Testis (tissue), 2 donors: ENCODE results near the gene SLC16A11.

Experiments used
- CTCF ChIP-seq, 3 experiments: fragments of 450-650 bp in 2 of 3; fragments of 200-600 bp in 1 of 3; sonication (generic) in 1 of 3; IDR thresholded peaks; one replicate each; pipeline ENCODE4 v1.5.1; 2016 to 2019; ENCODE audit warnings: antibody characterized with exemption in 3 of 3, mild to moderate bottlenecking in 2 of 3, moderate library complexity in 1 of 3
- POLR2A ChIP-seq: fragments of 450-650 bp; IDR thresholded peaks from one replicate; pipeline ENCODE4 v1.6.1; 2017; ENCODE audit warnings: antibody characterized with exemption, mild to moderate bottlenecking, moderate library complexity

DNA sequence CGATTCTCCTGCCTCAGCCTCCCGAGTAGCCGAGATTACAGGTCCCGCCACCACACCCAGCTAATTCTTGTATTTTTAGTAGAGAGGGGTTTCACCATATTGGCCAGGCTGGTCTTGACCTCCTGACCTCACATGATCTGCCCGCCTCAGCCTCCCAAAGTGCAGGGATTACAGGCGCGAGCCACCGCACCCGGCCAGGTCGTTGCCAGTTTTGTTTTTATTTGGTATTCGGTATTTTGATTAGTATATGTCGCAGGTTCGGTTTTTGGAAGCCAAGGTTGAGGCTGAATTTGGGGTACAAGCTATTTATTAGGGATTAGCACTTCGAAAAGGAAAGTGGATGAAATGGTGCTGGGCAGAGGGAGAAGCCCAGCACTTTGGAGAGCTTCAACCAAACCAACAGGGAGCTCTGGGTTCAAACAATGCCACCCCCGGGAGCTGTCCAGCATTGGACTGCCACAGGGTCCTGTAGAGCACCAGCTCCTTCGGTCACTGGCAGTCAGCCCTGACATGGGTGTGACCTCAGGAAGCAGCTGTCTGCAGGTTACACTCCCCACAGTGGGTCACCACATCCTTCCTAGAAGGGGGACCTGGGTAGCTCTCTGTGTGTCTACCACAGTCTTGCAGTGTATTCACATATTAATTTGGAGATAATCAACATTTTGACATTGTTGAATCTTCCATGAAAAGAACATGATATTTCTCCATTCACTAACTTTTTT is 37.6 kb upstream of the SLC16A11 start:
- TF ChIP-seq CTCF (IDR thresholded peaks at IDR 0.05) = no peak
- no peak for TF ChIP-seq POLR2A
